Measurements from ENCODE around the gene INPP5F.

- TF ChIP-seq ELF4 (IDR thresholded peaks at IDR 0.05) (no peak), BHLHE40 (IDR thresholded peaks at IDR 0.05; ENCODE audit: borderline replicate concordance) (no peak), CTBP1 (IDR thresholded peaks at IDR 0.05; ENCODE audit: borderline replicate concordance) (no peak), L3MBTL2 (conservative IDR thresholded peaks at IDR 0.05) (no peak), PKNOX1 (IDR thresholded peaks at IDR 0.05) (no peak), FOXA1 (IDR thresholded peaks at IDR 0.05) (no peak), SP1 (IDR thresholded peaks at IDR 0.05) (no peak), TARDBP (IDR thresholded peaks at IDR 0.05) (no peak), SUZ12 (IDR thresholded peaks at IDR 0.05) (no peak), FOXM1 (IDR thresholded peaks at IDR 0.05; ENCODE audit: borderline replicate concordance) (no peak), ZNF384 (IDR thresholded peaks at IDR 0.05) (no peak)
Measured at GRCh38 chr10:119679480-119679829, 46.4 kb upstream of the INPP5F start.

Measured in HEK293T (cell line).